Upper lobe of left lung (tissue), 6 donors: ENCODE measurements around the gene IFNLR1. TPM values are rescaled to one million over a fixed set of nuclear protein-coding genes. Genes with fewer than 3 reads are reported as not detected.

ENCODE experiments used
- ATAC-seq, 2 donors: fragments of 200-7000 bp; cut with Tn5 transposase; one replicate each; pipeline ENCODE4 v1.9.1; 2022; ENCODE audit warnings: mild to moderate bottlenecking in 2 of 2, moderate library complexity in 2 of 2; ENCODE audit not compliant: low FRiP score in 2 of 2
- DNase-seq, 2 donors: peaks; one replicate each; pipeline ENCODE4 v3.0.0-alpha.2; 2019 to 2020
- H3K27ac ChIP-seq, 4 donors: fragments of 200-600 bp; sonication (generic); one replicate each; pipeline ENCODE4 v1.5.1; 2016 to 2019
- H3K27me3 ChIP-seq, 4 donors: fragments of 200-600 bp; sonication (generic); one replicate each; pipeline ENCODE4 v1.5.1; 2017 to 2019
- H3K36me3 ChIP-seq, 4 donors: fragments of 200-600 bp; sonication (generic); one replicate each; pipeline ENCODE4 v1.5.1; 2016 to 2019
- H3K4me1 ChIP-seq, 4 donors: fragments of 200-600 bp; sonication (generic); one replicate each; pipeline ENCODE4 v1.5.1; 2018 to 2019
- H3K4me3 ChIP-seq, 4 donors: fragments of 200-600 bp; sonication (generic); one replicate each; pipeline ENCODE4 v1.5.1; 2017 to 2019; ENCODE audit warnings: mild to moderate bottlenecking in 2 of 4, moderate library complexity in 1 of 4
- H3K9me3 ChIP-seq, 4 donors: fragments of 200-600 bp; sonication (generic); one replicate each; pipeline ENCODE4 v1.5.1; 2018 to 2019
- EP300 ChIP-seq, 4 donors: sonication (generic); formaldehyde crosslinking; IDR thresholded peaks; one replicate each; pipeline ENCODE4 v1.5.1; 2017; ENCODE audit warnings: antibody characterized with exemption in 4 of 4, control low read depth in 2 of 4
- POLR2A ChIP-seq, 4 donors: fragments of 450-650 bp; IDR thresholded peaks; one replicate each; pipeline ENCODE4 v1.5.1; 2016 to 2017; ENCODE audit warnings: antibody characterized with exemption in 4 of 4, mild to moderate bottlenecking in 2 of 4
- POLR2AphosphoS5 ChIP-seq, 2 donors: sonication (generic); formaldehyde crosslinking; IDR thresholded peaks; one replicate each; pipeline ENCODE4 v1.5.1; 2017; ENCODE audit warnings: antibody characterized with exemption in 2 of 2
- WGBS, 2 donors: methylation state at CpG; one replicate each; pipeline ENCODE4 v1.1.5; 2017 to 2018; 5-methylcytosine and 5-hydroxymethylcytosine counted together
- total RNA-seq, 6 donors: library from RNA; depleted of rRNA in 4 of 6; stranded (reverse); fragments of >200 nt in 4 of 6; gene quantifications; one replicate each; pipeline versions ENCODE4 v1.1.0 to v1.2.1, GENCODE V29; 2016 to 2021
- TF ChIP-seq, protein P1 (sequence below), 6 experiments: fragments of 450-650 bp in 4 of 6; fragments of 200-600 bp in 2 of 6; sonication (generic) in 2 of 6; IDR thresholded peaks; one replicate each; pipeline ENCODE4 v1.5.1; 2016 to 2019; ENCODE audit warnings: antibody characterized with exemption in 6 of 6
- donor health status: DM: no; HTN: no; CAD: no; lungs with moderate emphysema.
- donor health status: DM: no; HTN: yes; CAD: no; lungs with severe emphysema.

IFNLR1 gene
- total RNA-seq, 6 donors from 2014 or later, result 4.1 to 15.5 (median 6.8) TPM

DNA sequence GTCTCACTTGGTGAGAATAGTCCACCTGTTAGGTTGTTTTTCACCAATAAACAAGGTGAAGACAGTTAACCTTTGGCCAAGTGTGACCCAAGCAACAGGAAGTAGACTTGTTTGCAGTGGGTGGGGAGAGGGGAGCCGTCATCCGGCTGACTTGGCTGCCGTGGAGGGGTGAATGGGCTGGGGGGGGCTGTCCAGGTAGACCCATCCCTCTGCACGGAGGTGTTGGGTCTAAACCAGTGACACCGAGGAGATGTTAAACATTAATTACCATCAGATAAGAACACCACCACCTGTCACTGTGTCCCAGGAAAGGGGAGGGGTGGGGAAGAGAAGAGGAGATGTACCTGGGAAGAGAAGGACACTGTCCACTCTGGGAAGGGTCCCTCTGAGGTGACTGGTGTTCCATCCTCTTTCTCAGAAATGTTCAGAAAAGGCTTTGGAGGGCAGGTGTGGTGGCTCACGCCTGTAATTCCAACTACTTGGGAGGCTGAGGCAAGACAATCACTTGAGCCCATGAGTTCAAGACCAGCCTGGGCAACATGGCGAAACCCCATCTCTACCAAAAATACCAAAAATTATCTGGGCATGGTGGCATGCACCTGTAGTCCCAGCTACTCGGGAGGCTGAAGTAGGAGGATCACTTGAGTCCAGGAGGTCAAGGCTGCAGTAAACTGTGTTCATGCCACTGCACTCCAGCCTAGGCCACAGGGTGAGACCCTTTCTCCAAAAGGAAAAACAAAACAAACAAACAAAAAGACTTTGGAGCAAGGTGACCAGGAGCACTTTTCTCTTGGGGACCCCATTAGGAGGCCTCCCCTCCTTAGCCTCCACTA, 68.5 kb downstream of the IFNLR1 start:
- no peak overlapping the region for H3K27ac ChIP-seq
- ATAC-seq (no peak), DNase-seq (no peak)
- no peaks in the 10 kb centered on the region for H3K9me3 ChIP-seq
- peaks cover 3 to 14% (median 6%) of the 10 kb centered on the region in 4 donors for H3K4me1 ChIP-seq
- H3K36me3 ChIP-seq, result no peaks in the 10 kb centered on the region
- H3K27me3 ChIP-seq, result no peaks in the 10 kb centered on the region
- H3K4me3 ChIP-seq, result no peak overlapping the region
- TF ChIP-seq EP300 (IDR thresholded peaks at IDR 0.05) (no peak), POLR2AphosphoS5 (IDR thresholded peaks at IDR 0.05) (no peak), POLR2A (IDR thresholded peaks at IDR 0.05) (no peak)
- TF ChIP-seq, protein P1, sequence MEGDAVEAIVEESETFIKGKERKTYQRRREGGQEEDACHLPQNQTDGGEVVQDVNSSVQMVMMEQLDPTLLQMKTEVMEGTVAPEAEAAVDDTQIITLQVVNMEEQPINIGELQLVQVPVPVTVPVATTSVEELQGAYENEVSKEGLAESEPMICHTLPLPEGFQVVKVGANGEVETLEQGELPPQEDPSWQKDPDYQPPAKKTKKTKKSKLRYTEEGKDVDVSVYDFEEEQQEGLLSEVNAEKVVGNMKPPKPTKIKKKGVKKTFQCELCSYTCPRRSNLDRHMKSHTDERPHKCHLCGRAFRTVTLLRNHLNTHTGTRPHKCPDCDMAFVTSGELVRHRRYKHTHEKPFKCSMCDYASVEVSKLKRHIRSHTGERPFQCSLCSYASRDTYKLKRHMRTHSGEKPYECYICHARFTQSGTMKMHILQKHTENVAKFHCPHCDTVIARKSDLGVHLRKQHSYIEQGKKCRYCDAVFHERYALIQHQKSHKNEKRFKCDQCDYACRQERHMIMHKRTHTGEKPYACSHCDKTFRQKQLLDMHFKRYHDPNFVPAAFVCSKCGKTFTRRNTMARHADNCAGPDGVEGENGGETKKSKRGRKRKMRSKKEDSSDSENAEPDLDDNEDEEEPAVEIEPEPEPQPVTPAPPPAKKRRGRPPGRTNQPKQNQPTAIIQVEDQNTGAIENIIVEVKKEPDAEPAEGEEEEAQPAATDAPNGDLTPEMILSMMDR (IDR thresholded peaks at IDR 0.05), result no peak
- 69 to 70% methylated on average over 8 of the region's 8 CpGs for WGBS, 2 donors

DNA sequence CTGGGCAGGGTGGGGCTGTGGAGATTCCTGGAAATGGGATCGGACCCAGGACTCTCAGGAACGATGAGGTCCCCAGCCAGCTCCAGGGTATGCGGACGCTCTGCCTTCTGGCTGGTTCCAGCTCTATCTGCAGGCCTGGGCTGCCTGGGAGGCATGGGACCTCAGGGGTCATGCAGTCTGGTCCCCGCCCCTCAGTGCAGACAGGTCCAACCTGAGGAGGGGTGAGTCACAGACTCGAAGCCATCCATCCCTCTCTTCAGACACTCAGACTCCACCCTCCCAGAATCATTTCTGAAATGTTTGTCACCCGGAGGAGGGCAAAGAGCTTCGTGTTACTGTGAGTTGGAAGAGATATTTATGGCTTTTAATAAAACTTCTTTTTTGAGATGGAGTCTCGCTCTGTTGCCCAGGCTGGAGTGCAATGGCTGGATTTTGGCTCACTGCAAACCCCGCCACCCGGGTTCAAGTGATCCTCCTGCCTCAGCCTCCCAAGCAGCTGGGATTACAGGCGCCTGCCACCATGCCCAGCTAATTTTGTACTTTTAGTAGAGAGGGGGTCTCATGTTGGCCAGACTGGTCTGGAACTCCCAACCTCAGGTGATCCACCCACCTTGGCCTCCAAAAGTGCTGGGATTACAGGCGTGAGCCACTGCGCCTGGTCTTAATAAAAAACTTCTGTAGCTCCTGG, 69.2 kb downstream of the IFNLR1 start:
- H3K27me3 ChIP-seq, result no peaks in the 10 kb centered on the region
- no peaks in the 10 kb centered on the region for H3K9me3 ChIP-seq
- no peak overlapping the region for H3K27ac ChIP-seq
- WGBS, 2 donors, result 85% methylated on average over 12 to 14 of the region's 14 CpGs
- ATAC-seq (peak in 1 of 2 donors; percentile 58), DNase-seq (no peak)
- TF ChIP-seq, protein P1 (IDR thresholded peaks at IDR 0.05), result no peak
- no peak for TF ChIP-seq POLR2AphosphoS5 (IDR thresholded peaks at IDR 0.05)
- TF ChIP-seq EP300 (IDR thresholded peaks at IDR 0.05), result no peak
- TF ChIP-seq POLR2A (IDR thresholded peaks at IDR 0.05), result no peak
- no peaks in the 10 kb centered on the region for H3K36me3 ChIP-seq
- peaks cover 3 to 14% (median 6%) of the 10 kb centered on the region in 4 donors for H3K4me1 ChIP-seq
- H3K4me3 ChIP-seq, result no peak overlapping the region

- Histone ChIP-seq H3K27me3 (no peaks in the 10 kb centered on the region), H3K4me3 (no peak overlapping the region), H3K4me1 (peaks cover 3 to 16% (median 11%) of the 10 kb centered on the region in 4 donors), H3K36me3 (no peaks in the 10 kb centered on the region), H3K27ac (no peak overlapping the region), H3K9me3 (no peaks in the 10 kb centered on the region)
- no peak for ATAC-seq
- TF ChIP-seq EP300 (IDR thresholded peaks at IDR 0.05) (no peak), POLR2AphosphoS5 (IDR thresholded peaks at IDR 0.05) (no peak), POLR2A (IDR thresholded peaks at IDR 0.05) (no peak)
- TF ChIP-seq, protein P1 (IDR thresholded peaks at IDR 0.05), result no peak
- no peak for DNase-seq
- WGBS, 2 donors, result 92 to 97% methylated on average over 2 of the region's 2 CpGs
These were observed 70.0 kb downstream of the IFNLR1 start for GRCh38 chr1:24117132-24117531.

DNA sequence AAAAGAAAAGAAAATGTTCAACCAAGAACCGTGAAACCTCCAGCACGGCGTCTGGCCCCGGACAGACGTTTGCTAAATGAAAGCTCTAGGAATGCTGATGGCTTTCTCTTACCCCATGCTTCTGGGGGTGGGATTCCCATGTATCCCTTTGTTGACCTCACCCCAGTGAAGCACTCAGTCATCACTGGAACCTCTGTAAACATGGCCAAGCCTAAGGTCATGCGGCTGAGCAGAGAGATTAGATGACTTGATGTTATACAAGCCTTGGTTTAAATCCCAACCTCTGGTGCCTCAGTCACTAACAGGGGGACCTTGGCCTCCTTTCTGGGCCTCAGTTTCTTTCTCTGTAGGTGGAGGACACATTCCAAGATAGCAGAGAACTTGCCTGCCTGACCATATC, 72.3 kb downstream of the IFNLR1 start:
- TF ChIP-seq POLR2A (IDR thresholded peaks at IDR 0.05) (no peak), POLR2AphosphoS5 (IDR thresholded peaks at IDR 0.05) (no peak), EP300 (IDR thresholded peaks at IDR 0.05) (no peak)
- TF ChIP-seq, protein P1 (IDR thresholded peaks at IDR 0.05), result no peak
- H3K4me1 ChIP-seq, result peaks cover 2 to 7% (median 4%) of the 10 kb centered on the region in 4 donors
- ATAC-seq, result no peak
- no peaks in the 10 kb centered on the region for H3K27me3 ChIP-seq
- DNase-seq, result no peak
- no peaks in the 10 kb centered on the region for H3K9me3 ChIP-seq
- 85 to 87% methylated on average over 6 of the region's 6 CpGs for WGBS, 2 donors
- H3K27ac ChIP-seq, result no peak overlapping the region
- no peak overlapping the region for H3K4me3 ChIP-seq
- H3K36me3 ChIP-seq, result no peaks in the 10 kb centered on the region
